ENCODE measurements around the gene PFKP. TPM values are rescaled to one million over a fixed set of nuclear protein-coding genes. Genes with fewer than 3 reads are reported as not detected.
A peak's percentile ranks its signal among the peaks of the same experiment; 100 is the strongest.

PFKP gene
- total and polyA plus RNA-seq, 5 donors from 2014 or later, result 43.1 to 103 (median 52.3) TPM

GRCh38 chr10:3037182-3037581 lies 30.2 kb upstream of the PFKP start:
- H3K36me3 ChIP-seq (ENCODE audit: control insufficient read depth, insufficient read depth, low read length), result no peaks in the 10 kb centered on the region
- H3K4me3 ChIP-seq (ENCODE audit: low read depth, low read length), result no peak overlapping the region
- H3K9me3 ChIP-seq (ENCODE audit: control insufficient read depth in 2 of 2, low read length in 2 of 2), result peaks cover 0 to 4% of the 10 kb centered on the region in 2 experiments
- peaks cover 0 to 4% (median 0%) of the 10 kb centered on the region in 4 donors for H3K4me1 Mint-ChIP-seq
- H3K36me3 Mint-ChIP-seq, result no peaks in the 10 kb centered on the region
- peaks cover 9% of the 10 kb centered on the region for H3K27me3 ChIP-seq (ENCODE audit: control insufficient read depth, insufficient read depth, low read length)
- no peak overlapping the region for H3K27ac Mint-ChIP-seq
- no peak overlapping the region for H3K27ac ChIP-seq (ENCODE audit: insufficient read depth, low read length, poor library complexity, severe bottlenecking)
- peaks cover 0 to 13% (median 4%) of the 10 kb centered on the region in 7 donors for H3K9me3 Mint-ChIP-seq
- ATAC-seq (ENCODE audit: low read depth in 2 of 2) (no peak), DNase-seq (no peak)
- peaks cover 38% of the 10 kb centered on the region for H3K27me3 Mint-ChIP-seq
- no peak overlapping the region for H3K4me3 Mint-ChIP-seq
- H3K4me1 ChIP-seq (ENCODE audit: control insufficient read depth, insufficient read depth, low read length, poor library complexity, severe bottlenecking), result no peaks in the 10 kb centered on the region

DNA sequence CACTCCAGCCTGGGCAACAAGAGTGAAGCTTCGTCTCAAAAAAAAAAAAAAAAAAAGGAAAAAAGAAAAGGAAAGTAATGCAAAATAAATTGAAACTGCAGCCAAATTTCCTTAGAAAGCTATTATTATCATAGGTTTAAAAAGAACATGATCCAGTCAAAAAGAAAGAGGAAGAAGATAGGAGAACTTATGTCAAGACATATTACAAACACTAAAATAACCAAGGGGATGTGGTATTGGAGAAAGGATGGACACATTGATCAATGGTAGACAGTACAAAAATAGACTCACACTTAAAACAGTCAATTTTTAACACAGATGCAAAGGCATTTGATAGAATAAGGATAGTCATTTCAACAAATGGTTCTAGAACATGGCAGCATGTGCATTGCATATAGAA lies 27.3 kb upstream of the PFKP start:
- no peaks in the 10 kb centered on the region for H3K4me1 ChIP-seq (ENCODE audit: control insufficient read depth, insufficient read depth, low read length, poor library complexity, severe bottlenecking)
- peaks cover 30% of the 10 kb centered on the region for H3K27me3 Mint-ChIP-seq
- H3K4me1 Mint-ChIP-seq, result peaks cover 0 to 6% (median 2%) of the 10 kb centered on the region in 4 donors
- H3K4me3 Mint-ChIP-seq, result no peak overlapping the region
- no peaks in the 10 kb centered on the region for H3K36me3 ChIP-seq (ENCODE audit: control insufficient read depth, insufficient read depth, low read length)
- peaks cover 7% of the 10 kb centered on the region for H3K27me3 ChIP-seq (ENCODE audit: control insufficient read depth, insufficient read depth, low read length)
- no peak overlapping the region for H3K4me3 ChIP-seq (ENCODE audit: low read depth, low read length)
- no peaks in the 10 kb centered on the region for H3K36me3 Mint-ChIP-seq
- H3K9me3 ChIP-seq (ENCODE audit: control insufficient read depth in 2 of 2, low read length in 2 of 2), result peaks cover 0 to 4% of the 10 kb centered on the region in 2 experiments
- DNase-seq (no peak), ATAC-seq (ENCODE audit: low read depth in 2 of 2) (no peak)
- no peak overlapping the region for H3K27ac ChIP-seq (ENCODE audit: insufficient read depth, low read length, poor library complexity, severe bottlenecking)
- peaks cover 0 to 13% (median 4%) of the 10 kb centered on the region in 7 donors for H3K9me3 Mint-ChIP-seq
- no peak overlapping the region for H3K27ac Mint-ChIP-seq

DNA sequence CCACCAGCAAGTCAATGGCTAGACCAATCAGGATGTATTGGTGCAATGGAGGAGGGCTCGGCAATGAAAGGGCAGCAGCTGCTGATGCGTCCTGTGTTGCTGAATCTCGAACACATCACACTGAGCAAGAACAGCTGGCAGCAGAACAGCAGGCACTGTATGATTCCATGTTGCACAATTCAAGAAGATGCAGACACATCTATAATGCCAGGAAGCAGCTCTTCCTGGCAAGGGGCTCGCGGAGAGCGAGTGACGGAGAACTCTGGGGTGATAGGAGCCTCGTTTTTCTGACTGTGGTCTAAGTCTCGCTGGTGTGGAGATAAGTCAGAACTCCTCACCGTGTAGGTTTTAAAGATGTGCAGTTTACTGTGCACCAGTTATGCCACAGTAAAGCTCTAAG lies 24.8 kb upstream of the PFKP start:
- no peak for DNase-seq
- H3K9me3 ChIP-seq (ENCODE audit: control insufficient read depth in 2 of 2, low read length in 2 of 2), result peaks cover 0 to 4% of the 10 kb centered on the region in 2 experiments
- H3K4me1 Mint-ChIP-seq, result peaks cover 0 to 4% (median 1%) of the 10 kb centered on the region in 4 donors
- no peaks in the 10 kb centered on the region for H3K36me3 Mint-ChIP-seq
- H3K27me3 ChIP-seq (ENCODE audit: control insufficient read depth, insufficient read depth, low read length), result peaks cover 4% of the 10 kb centered on the region
- H3K4me1 ChIP-seq (ENCODE audit: control insufficient read depth, insufficient read depth, low read length, poor library complexity, severe bottlenecking), result no peaks in the 10 kb centered on the region
- H3K36me3 ChIP-seq (ENCODE audit: control insufficient read depth, insufficient read depth, low read length), result no peaks in the 10 kb centered on the region
- H3K27ac ChIP-seq (ENCODE audit: insufficient read depth, low read length, poor library complexity, severe bottlenecking), result no peak overlapping the region
- ATAC-seq (ENCODE audit: low read depth in 2 of 2), result no peak
- no peak overlapping the region for H3K4me3 ChIP-seq (ENCODE audit: low read depth, low read length)
- H3K4me3 Mint-ChIP-seq, result no peak overlapping the region
- H3K27me3 Mint-ChIP-seq, result peaks cover 31% of the 10 kb centered on the region
- peaks cover 0 to 9% (median 4%) of the 10 kb centered on the region in 7 donors for H3K9me3 Mint-ChIP-seq
- no peak overlapping the region for H3K27ac Mint-ChIP-seq

GRCh38 chr10:3043512-3044368 lies 23.6 kb upstream of the PFKP start:
- Mint-ChIP-seq H3K4me3 (no peak overlapping the region), H3K27ac (no peak overlapping the region), H3K9me3 (peaks cover 0 to 4% (median 1%) of the 10 kb centered on the region in 7 donors)

GRCh38 chr10:3045471-3046209 lies 21.7 kb upstream of the PFKP start:
- no peak for ATAC-seq (ENCODE audit: low read depth in 2 of 2)
- H3K4me1 ChIP-seq (ENCODE audit: control insufficient read depth, insufficient read depth, low read length, poor library complexity, severe bottlenecking), result no peaks in the 10 kb centered on the region
- H3K27ac ChIP-seq (ENCODE audit: insufficient read depth, low read length, poor library complexity, severe bottlenecking), result no peak overlapping the region
- no peaks in the 10 kb centered on the region for H3K9me3 ChIP-seq (ENCODE audit: control insufficient read depth in 2 of 2, low read length in 2 of 2)
- H3K36me3 ChIP-seq (ENCODE audit: control insufficient read depth, insufficient read depth, low read length), result no peaks in the 10 kb centered on the region
- no peaks in the 10 kb centered on the region for H3K27me3 ChIP-seq (ENCODE audit: control insufficient read depth, insufficient read depth, low read length)
- Mint-ChIP-seq H3K36me3 (no peaks in the 10 kb centered on the region), H3K4me3 (no peak overlapping the region), H3K27ac (no peak overlapping the region), H3K27me3 (peaks cover 25% of the 10 kb centered on the region), H3K4me1 (peaks cover 0 to 4% (median 1%) of the 10 kb centered on the region in 4 donors), H3K9me3 (peaks cover 0 to 3% (median 0%) of the 10 kb centered on the region in 7 donors)
- H3K4me3 ChIP-seq (ENCODE audit: low read depth, low read length), result no peak overlapping the region
- DNase-seq, result no peak

More at GRCh38 chr10:3043512-3044368, 23.6 kb upstream of the PFKP start:
- DNase-seq (peak; percentile 9 to 62 (median 15)), ATAC-seq (ENCODE audit: low read depth in 2 of 2) (no peak)
- peaks cover 0 to 3% of the 10 kb centered on the region in 2 experiments for H3K9me3 ChIP-seq (ENCODE audit: control insufficient read depth in 2 of 2, low read length in 2 of 2)
- Mint-ChIP-seq H3K36me3 (no peaks in the 10 kb centered on the region), H3K27me3 (peaks cover 30% of the 10 kb centered on the region), H3K4me1 (peaks cover 0 to 4% (median 1%) of the 10 kb centered on the region in 4 donors)
- H3K36me3 ChIP-seq (ENCODE audit: control insufficient read depth, insufficient read depth, low read length), result no peaks in the 10 kb centered on the region
- no peak overlapping the region for H3K4me3 ChIP-seq (ENCODE audit: low read depth, low read length)
- no peaks in the 10 kb centered on the region for H3K27me3 ChIP-seq (ENCODE audit: control insufficient read depth, insufficient read depth, low read length)
- no peak overlapping the region for H3K27ac ChIP-seq (ENCODE audit: insufficient read depth, low read length, poor library complexity, severe bottlenecking)
- H3K4me1 ChIP-seq (ENCODE audit: control insufficient read depth, insufficient read depth, low read length, poor library complexity, severe bottlenecking), result no peaks in the 10 kb centered on the region

DNA sequence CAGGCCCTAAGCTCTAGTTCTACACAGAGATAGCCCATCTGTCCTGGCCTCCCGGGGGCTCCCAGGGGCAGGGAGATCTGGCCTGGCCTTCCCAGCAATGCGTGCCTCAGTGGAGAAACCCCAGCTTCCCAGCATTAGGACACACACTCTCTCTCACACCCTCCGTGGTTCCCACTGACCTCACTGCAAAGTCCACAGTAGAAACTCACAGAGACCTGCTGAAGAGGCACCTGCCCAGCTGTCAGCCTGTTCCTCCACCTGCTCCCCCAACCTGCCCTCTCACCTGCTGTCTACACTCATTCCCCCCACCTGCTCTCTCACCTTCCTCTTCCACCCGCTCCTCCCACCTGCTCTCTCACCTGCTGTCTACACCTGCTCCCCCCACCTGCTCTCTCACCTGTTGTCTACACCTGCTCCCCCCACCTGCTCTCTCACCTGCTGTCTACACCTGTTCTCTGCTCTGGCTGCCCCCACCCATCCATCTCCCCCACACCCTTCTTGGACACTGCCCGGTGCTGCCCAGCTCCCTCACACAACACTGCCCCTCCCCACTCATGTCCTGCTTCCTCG lies 21.1 kb upstream of the PFKP start:
- peaks cover 27% of the 10 kb centered on the region for H3K27me3 Mint-ChIP-seq
- DNase-seq (no peak), ATAC-seq (ENCODE audit: low read depth in 2 of 2) (no peak)
- no peak overlapping the region for H3K4me3 Mint-ChIP-seq
- Histone ChIP-seq H3K4me1 (ENCODE audit: control insufficient read depth, insufficient read depth, low read length, poor library complexity, severe bottlenecking) (no peaks in the 10 kb centered on the region), H3K27ac (ENCODE audit: insufficient read depth, low read length, poor library complexity, severe bottlenecking) (no peak overlapping the region), H3K9me3 (ENCODE audit: control insufficient read depth in 2 of 2, low read length in 2 of 2) (no peaks in the 10 kb centered on the region), H3K27me3 (ENCODE audit: control insufficient read depth, insufficient read depth, low read length) (no peaks in the 10 kb centered on the region), H3K4me3 (ENCODE audit: low read depth, low read length) (no peak overlapping the region), H3K36me3 (ENCODE audit: control insufficient read depth, insufficient read depth, low read length) (no peaks in the 10 kb centered on the region)
- H3K4me1 Mint-ChIP-seq, result peaks cover 0 to 4% (median 1%) of the 10 kb centered on the region in 4 donors
- H3K27ac Mint-ChIP-seq, result no peak overlapping the region
- no peaks in the 10 kb centered on the region for H3K36me3 Mint-ChIP-seq
- peaks cover 0 to 3% (median 0%) of the 10 kb centered on the region in 7 donors for H3K9me3 Mint-ChIP-seq

DNA sequence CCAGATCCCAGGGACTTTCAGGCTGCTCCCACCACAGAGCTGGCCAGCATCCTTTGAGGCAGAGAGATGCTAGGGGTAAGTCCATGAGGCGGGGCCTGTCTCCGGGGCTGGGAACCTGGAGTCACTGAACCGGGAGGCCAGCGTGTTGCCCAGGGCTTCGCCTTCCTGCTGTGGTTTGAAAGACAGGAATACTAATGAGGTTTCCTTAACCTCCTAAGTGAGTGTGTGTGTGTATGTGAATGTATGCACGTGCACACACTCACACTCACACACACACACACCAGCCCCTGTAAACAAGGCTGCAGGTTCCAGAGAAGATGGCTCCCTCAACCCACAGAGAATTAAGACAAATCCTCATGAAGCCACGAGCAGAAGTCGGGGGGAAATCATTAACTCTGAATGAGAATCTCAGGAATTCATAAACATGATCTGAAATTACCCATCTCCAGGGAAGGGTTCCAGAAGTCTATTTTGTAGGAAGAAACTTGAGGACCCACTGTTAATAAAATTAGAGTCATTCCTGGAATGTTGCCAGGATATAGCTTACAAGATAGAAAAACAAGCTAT lies 20.3 kb upstream of the PFKP start:
- no peak overlapping the region for H3K4me3 Mint-ChIP-seq
- H3K4me3 ChIP-seq (ENCODE audit: low read depth, low read length), result no peak overlapping the region
- H3K4me1 ChIP-seq (ENCODE audit: control insufficient read depth, insufficient read depth, low read length, poor library complexity, severe bottlenecking), result no peaks in the 10 kb centered on the region
- no peaks in the 10 kb centered on the region for H3K9me3 ChIP-seq (ENCODE audit: control insufficient read depth in 2 of 2, low read length in 2 of 2)
- H3K27ac ChIP-seq (ENCODE audit: insufficient read depth, low read length, poor library complexity, severe bottlenecking), result no peak overlapping the region
- DNase-seq, result no peak
- peaks cover 0 to 4% (median 1%) of the 10 kb centered on the region in 4 donors for H3K4me1 Mint-ChIP-seq
- H3K36me3 ChIP-seq (ENCODE audit: control insufficient read depth, insufficient read depth, low read length), result no peaks in the 10 kb centered on the region
- no peaks in the 10 kb centered on the region for H3K36me3 Mint-ChIP-seq
- no peak overlapping the region for H3K27ac Mint-ChIP-seq
- no peak for ATAC-seq (ENCODE audit: low read depth in 2 of 2)
- H3K9me3 Mint-ChIP-seq, result peaks cover 0 to 3% (median 0%) of the 10 kb centered on the region in 7 donors
- H3K27me3 Mint-ChIP-seq, result peaks cover 28% of the 10 kb centered on the region
- H3K27me3 ChIP-seq (ENCODE audit: control insufficient read depth, insufficient read depth, low read length), result no peaks in the 10 kb centered on the region

Data from CD4-positive, CD25-positive, alpha-beta regulatory T cell (primary cell).